Cerebellar cortex (tissue), 1 donor: ENCODE data around the gene CDH24.

Experiments used
- DNase-seq: peaks from one replicate; pipeline ENCODE4 v3.0.0-alpha.2; 2015; ENCODE audit warnings: low spot score

CDH24 gene

GRCh38 chr14:23089498-23090253 lies 32.4 kb upstream of the CDH24 start:
- DNase-seq: no peak

GRCh38 chr14:23086565-23086964 lies 29.2 kb upstream of the CDH24 start:
- DNase-seq: no peak

DNA sequence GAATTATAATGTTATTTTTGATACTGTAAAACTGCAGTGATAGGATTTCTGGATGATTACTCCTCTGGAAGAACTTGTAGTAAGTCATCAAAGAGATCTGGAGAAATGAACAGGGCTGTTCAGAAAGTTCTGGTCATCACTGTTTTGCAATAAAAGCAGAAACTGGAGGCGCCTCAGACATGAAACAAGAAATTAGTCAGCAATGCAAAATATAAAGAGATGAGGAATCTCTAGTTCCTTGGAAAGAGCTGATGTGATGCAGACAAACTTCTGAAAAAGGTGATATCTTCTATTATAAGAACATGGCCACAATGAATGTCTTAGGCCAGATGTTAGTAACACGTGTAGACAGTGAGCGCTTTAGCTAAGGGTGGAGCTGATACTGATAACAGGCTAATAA lies 28.1 kb upstream of the CDH24 start:
- no peak for DNase-seq

GRCh38 chr14:23080474-23080873 lies 23.2 kb upstream of the CDH24 start:
- DNase-seq: no peak

GRCh38 chr14:23079716-23080115 lies 22.4 kb upstream of the CDH24 start:
- no peak for DNase-seq

- no peak for DNase-seq
Observed at GRCh38 chr14:23078692-23079116, 21.4 kb upstream of the CDH24 start.

DNA sequence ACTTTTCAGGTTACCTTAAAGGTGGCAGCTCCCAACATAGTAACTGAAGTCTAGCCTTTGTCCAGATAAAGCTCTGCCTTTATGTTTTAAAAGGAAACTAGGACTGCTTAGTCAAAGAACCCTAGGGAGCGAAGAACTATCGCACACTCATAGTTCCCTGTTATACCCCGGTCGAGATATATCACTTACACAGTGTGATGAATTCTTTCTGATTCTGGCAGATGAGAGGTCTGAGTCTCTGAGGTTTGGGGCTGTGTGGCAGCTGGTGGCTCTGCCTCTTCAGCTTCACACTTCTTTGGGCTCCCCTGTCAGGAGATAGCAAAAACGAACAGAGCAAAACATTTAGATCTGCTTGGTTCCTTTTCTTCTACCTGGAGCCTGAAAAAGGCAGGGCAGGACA lies 20.6 kb upstream of the CDH24 start:
- no peak for DNase-seq

DNA sequence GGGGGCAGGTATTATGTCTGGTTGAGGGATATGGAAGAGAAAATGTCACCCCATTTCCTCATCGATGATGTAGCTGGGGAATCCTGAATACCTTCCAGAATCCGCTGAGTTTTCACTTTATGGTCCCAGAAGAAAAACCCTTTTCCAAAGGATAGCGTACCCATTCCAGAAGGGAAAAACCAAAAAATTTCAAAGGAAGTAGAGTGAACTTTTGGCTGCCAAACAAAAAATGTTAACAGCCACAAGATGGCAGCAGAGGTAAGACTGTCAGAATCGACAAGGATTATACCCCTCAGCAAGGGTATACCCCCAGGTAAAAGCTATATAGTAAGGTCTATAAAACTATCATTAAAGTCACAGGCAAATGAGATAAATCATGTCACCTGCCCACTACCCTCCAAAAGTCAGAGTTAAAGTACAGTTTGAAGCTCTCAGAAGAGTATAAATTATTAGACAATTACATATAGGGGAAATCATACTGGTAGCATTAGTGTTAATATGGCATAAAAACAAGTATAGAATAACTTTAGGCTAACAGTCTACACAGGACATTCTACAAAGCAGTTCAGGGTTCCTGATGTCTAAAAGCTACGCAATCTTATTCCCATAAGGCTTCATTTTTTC lies 19.6 kb upstream of the CDH24 start:
- no peak for DNase-seq

GRCh38 chr14:23074906-23075305 lies 17.6 kb upstream of the CDH24 start:
- DNase-seq: no peak

DNA sequence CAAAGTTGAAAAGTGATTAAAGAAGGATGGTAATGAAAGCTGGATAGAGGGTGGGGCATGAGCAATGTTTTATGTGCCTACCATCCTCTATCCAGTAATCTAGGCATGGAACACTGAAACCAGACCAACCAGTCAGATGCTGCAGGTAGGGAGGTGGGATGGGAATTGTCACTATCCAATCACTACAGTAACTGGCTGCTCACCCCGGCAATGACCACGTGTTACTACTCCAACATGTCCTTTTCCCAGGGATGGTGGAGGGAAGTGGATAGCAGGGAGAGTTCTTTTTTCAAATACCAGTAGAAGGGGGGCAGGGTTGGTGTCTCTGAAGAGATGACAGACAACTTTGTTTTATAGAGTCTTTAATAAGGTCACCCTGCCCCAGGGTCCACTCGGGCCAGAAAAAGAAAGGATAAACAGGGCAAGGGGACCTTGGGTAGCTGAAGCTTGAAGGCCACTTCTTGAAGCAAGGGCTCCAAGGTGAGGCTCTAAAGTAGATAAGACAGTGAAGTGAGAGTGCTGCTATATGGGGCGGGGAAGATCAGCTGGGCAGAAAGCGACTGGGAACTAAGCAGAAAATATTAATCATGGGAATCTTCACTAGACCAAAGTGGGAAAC lies 14.7 kb upstream of the CDH24 start:
- no peak for DNase-seq

DNA sequence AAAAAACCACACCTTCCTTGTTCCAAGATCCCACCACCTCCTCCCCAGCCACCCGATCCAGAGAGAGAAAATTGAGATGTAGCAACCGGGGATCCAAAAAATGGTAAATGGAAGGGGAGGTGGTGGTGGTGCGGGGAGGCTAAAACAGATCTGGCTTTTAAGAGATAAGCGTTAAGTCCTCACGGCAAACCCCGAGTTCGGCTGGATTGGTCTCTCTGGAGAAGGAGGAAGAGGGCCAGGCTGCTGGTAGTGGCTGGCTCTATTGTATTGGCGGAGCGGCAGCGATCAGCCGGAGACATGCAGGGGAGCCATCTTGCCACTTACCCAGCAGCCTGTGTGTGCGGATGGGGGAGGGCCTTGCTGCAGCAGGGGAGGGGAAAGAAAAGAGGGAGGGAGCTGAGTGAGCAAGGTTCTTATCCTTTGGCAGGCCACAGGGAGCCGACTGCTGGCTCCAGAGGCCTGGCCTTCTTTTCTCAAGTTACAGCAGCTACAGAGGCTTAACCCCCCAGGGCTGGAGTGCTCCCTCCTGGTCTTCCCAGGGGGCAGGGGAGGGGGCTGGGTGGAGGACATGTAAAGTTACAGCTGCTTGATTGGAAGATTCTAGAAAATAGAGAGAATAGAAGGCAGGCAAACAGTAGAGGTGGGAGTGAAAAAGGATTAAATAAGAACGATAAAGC lies 14.1 kb upstream of the CDH24 start:
- peak; percentile 92 for DNase-seq

GRCh38 chr14:23070262-23071129 lies 13.2 kb upstream of the CDH24 start:
- no peak for DNase-seq

DNA sequence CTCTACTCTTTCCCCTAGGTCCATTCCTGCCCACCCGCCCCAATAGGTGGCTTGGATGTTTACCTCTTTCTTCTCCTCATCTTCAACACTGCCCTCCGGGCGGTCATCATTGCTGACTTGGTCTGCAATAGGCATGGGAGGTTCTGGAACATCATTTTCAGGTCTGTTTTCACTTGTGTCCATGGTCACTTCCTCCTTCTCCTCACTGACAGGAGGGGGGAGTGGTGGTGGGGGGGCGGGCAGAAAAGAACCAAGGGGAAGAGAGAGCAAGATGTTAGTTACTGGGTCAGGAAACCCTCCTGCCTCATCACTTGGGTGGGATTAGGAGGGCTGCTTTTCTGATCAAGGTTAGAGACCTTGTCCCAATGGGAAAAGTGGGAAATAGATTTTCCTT lies 12.1 kb upstream of the CDH24 start:
- no peak for DNase-seq

GRCh38 chr14:23068789-23069412 lies 11.6 kb upstream of the CDH24 start:
- DNase-seq: peak; percentile 96

- DNase-seq: no peak
Observed at GRCh38 chr14:23067847-23068788, 10.8 kb upstream of the CDH24 start.

DNA sequence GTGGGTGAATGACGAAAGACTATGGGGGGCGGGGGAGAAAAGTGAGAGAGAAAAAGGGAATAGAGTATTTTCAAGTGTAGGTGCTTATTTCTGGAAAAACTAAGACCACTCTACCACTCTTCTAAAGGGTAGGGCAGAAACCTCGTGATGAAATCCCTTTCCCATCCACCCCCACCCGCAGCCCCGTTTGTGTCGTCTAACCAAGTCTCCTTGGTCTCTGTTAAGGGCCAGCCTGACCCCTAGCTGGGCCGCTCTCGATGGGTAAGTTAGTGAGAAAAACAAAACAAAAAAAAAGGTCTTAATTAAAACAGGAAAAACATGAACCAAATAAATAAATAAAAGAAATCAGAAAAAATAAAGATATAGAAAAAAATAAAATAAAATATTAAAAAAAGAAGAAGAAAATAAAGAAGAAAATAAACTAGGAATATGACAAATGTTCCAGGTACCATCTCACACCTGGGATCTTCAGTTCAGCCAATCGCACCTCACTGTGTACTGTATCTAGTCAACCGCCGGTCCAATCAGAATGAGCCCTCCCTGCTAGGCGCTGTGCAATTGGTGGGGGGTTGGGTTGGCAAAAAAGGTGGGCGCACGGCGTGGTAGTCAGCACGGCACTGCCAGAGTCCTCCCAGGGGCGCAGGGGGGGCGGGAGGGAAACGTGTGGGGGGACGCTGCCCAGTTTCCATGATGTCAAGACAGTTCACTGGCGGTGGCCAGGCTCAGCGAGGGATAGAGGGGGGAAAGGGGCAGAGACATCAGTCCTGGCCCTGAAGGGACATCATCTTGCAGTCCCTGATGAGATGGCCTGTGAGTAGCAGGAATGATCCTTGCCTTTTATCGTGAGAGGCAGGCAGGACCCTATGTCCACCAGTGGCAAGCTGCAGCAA lies 9.8 kb upstream of the CDH24 start:
- DNase-seq: no peak

DNA sequence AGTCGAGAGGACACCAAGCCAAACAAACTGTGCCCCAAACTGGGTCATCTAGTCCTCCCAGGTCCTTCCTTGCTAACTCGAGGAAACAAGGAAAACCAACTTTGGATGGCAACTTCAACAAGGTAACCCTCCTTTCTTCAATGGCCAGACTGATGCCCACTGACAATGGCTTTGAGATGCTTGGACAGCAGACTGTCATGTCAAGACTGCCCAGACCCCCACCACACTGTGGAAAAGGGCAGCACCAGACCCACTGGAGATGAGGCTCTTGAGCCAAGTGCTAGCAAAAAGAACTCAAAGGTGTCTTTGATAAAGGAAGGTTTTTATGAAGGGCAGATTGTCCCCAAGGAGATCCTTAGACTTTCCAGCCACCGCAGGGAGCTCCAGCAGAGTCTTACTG lies 9.0 kb upstream of the CDH24 start:
- DNase-seq: no peak

DNA sequence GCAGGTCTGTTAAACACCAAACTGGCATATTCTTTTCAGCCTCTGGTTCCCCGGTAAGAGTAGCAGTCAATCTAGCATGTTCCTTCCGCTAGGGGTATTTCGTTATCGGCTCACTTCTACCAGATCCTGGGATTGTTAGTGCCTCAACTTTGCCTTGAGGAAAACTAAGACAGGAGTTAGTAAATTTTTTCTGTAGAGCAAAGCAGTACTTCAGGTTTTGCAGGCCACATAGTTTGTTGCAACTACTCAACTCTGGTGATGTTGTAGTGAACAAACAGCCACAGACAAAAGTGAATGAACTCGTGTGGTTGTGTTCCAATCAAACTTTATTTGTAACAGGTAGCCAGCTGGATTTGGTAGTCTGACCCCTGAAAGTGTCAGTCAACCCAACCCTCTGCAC lies 6.3 kb upstream of the CDH24 start:
- DNase-seq: no peak

DNA sequence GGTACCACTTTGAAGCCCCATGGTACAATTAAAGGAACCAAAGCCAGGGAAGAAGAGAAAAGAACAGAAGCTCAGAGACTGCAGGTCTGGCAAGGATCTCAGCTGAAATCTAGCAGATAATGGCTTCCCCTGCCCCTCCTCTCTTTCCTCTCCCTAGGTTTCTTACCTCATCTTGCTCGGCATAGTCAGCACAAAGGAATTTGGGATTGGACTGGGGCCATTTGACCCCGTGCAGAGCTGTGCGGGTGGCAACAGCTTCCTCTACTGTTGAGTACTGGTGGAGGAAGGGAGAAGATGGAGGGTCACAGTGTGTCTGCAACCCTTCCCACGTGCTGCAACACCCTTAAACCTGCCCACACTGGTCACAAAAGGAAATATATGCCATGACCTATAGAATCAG lies 4.7 kb upstream of the CDH24 start:
- no peak for DNase-seq
